ENCODE data around the gene GAREM1. TPM values are rescaled to one million over a fixed set of nuclear protein-coding genes. Genes with fewer than 3 reads are reported as not detected.

GAREM1 gene
- total and polyA plus RNA-seq, 8 donors, result 2.9 to 55.9 (median 13.5) TPM

- no peak overlapping the region for H3K4me3 ChIP-seq
- DNase-seq (peak in 5 of 6 donors; percentile 72 to 84 (median 77)), FAIRE-seq (no peak), ATAC-seq (peak; percentile 77 to 89 (median 84))
- H3K9me3 ChIP-seq, result no peaks in the 10 kb centered on the region
- H3K27ac ChIP-seq, result peak overlapping the region; percentile 28 to 81 (median 62)
- no peaks in the 10 kb centered on the region for H3K27me3 ChIP-seq
- peaks cover 36 to 44% (median 36%) of the 10 kb centered on the region in 3 donors for H3K4me1 ChIP-seq
- no peaks in the 10 kb centered on the region for H3K36me3 ChIP-seq
- 24 to 27% methylated on average over 4 of the region's 4 CpGs for WGBS, 2 donors
- intact Hi-C loops (cut with DNase I), result loop anchor here in 1 of 3 donors (10.0 kb wide), 1 partner anchor 86 kb away; no protein-coding TSS in a partner anchor
- TF ChIP-seq CTCF (IDR thresholded peaks at IDR 0.05), result no peak
These were observed 92.0 kb downstream of the GAREM1 start for GRCh38 chr18:32378705-32379104.

GRCh38 chr18:32373995-32374394, 96.7 kb downstream of the GAREM1 start:
- Histone ChIP-seq H3K4me3 (no peak overlapping the region), H3K9me3 (no peaks in the 10 kb centered on the region), H3K27ac (peak overlapping the region; percentile 84 to 92 (median 88)), H3K27me3 (no peaks in the 10 kb centered on the region), H3K4me1 (peaks cover 32 to 52% (median 50%) of the 10 kb centered on the region in 3 donors), H3K36me3 (no peaks in the 10 kb centered on the region)
- no peak for TF ChIP-seq CTCF (IDR thresholded peaks at IDR 0.05)
- FAIRE-seq, result no peak
- ATAC-seq, result peak; percentile 4 to 36 (median 15)
- intact Hi-C loops (cut with DNase I), result loop anchor here in 1 of 3 donors (10.0 kb wide), 1 partner anchor 91 kb away; no protein-coding TSS in a partner anchor
- 20 to 25% methylated on average over 3 of the region's 3 CpGs for WGBS, 2 donors
- peak in 3 of 6 donors; percentile 46 to 56 (median 55) for DNase-seq

GRCh38 chr18:32373505-32373904, 97.2 kb downstream of the GAREM1 start:
- Histone ChIP-seq H3K27ac (peak overlapping the region; percentile 84 to 92 (median 88)), H3K4me3 (no peak overlapping the region), H3K4me1 (peaks cover 33 to 56% (median 52%) of the 10 kb centered on the region in 3 donors), H3K36me3 (no peaks in the 10 kb centered on the region), H3K9me3 (no peaks in the 10 kb centered on the region), H3K27me3 (no peaks in the 10 kb centered on the region)
- ATAC-seq (no peak), FAIRE-seq (no peak), DNase-seq (no peak)
- intact Hi-C loops (cut with DNase I), result loop anchor here in 1 of 3 donors (10.0 kb wide), 1 partner anchor 91 kb away; no protein-coding TSS in a partner anchor
- WGBS, 2 donors, result 67 to 89% methylated on average over 4 of the region's 4 CpGs
- TF ChIP-seq CTCF (IDR thresholded peaks at IDR 0.05), result no peak

- 21% methylated on average over 3 of the region's 3 CpGs for WGBS, 2 donors
- H3K4me1 ChIP-seq, result peaks cover 37 to 56% (median 55%) of the 10 kb centered on the region in 3 donors
- H3K4me3 ChIP-seq, result no peak overlapping the region
- H3K27me3 ChIP-seq, result no peaks in the 10 kb centered on the region
- no peaks in the 10 kb centered on the region for H3K36me3 ChIP-seq
- intact Hi-C loops (cut with DNase I), result loop anchor here in 1 of 3 donors (10.0 kb wide), 1 partner anchor 92 kb away; no protein-coding TSS in a partner anchor
- no peak for TF ChIP-seq CTCF (IDR thresholded peaks at IDR 0.05)
- FAIRE-seq, result peak; percentile 91
- peak overlapping the region; percentile 84 to 92 (median 88) for H3K27ac ChIP-seq
- no peaks in the 10 kb centered on the region for H3K9me3 ChIP-seq
- peak; percentile 86 to 92 (median 89) for ATAC-seq
- peak in 4 of 6 donors; percentile 65 to 90 (median 87) for DNase-seq
These were observed 98.2 kb downstream of the GAREM1 start for GRCh38 chr18:32372381-32373061.

GRCh38 chr18:32372047-32372380, 98.7 kb downstream of the GAREM1 start:
- Histone ChIP-seq H3K4me3 (no peak overlapping the region), H3K4me1 (peaks cover 42 to 61% (median 59%) of the 10 kb centered on the region in 3 donors), H3K27me3 (no peaks in the 10 kb centered on the region)

More at GRCh38 chr18:32372047-32372380, 98.7 kb downstream of the GAREM1 start:
- FAIRE-seq (no peak), DNase-seq (no peak), ATAC-seq (peak in 2 of 4 donors; percentile 1 to 2)
- peak overlapping the region; percentile 84 to 92 (median 88) for H3K27ac ChIP-seq
- 7 to 9% methylated on average over 2 of the region's 2 CpGs for WGBS, 2 donors
- intact Hi-C loops (cut with DNase I), result loop anchor here in 1 of 3 donors (10.0 kb wide), 1 partner anchor 93 kb away; no protein-coding TSS in a partner anchor
- TF ChIP-seq CTCF (IDR thresholded peaks at IDR 0.05), result no peak
- no peaks in the 10 kb centered on the region for H3K36me3 ChIP-seq
- no peaks in the 10 kb centered on the region for H3K9me3 ChIP-seq
